ES-I3 (cell line): ENCODE measurements around the gene ABHD6.

ENCODE experiments used
- H3K36me3 ChIP-seq: 2 replicates; pipeline ENCODE4 v1.6.1; 2013; ENCODE audit warnings: mild to moderate bottlenecking, low read length, control low read depth, moderate library complexity; ENCODE audit not compliant: insufficient read depth
- H3K4me1 ChIP-seq: 2 replicates; pipeline ENCODE4 v1.6.1; 2013; ENCODE audit warnings: mild to moderate bottlenecking, control low read depth, low read length; ENCODE audit not compliant: insufficient read depth
- H3K9ac ChIP-seq: 2 replicates; pipeline ENCODE4 v1.6.1; 2013; ENCODE audit warnings: low read depth, mild to moderate bottlenecking, low read length, moderate library complexity
- H3K9me3 ChIP-seq: 2 replicates; pipeline ENCODE4 v1.6.1; 2013; ENCODE audit warnings: mild to moderate bottlenecking, low read length, moderate library complexity; ENCODE audit not compliant: control insufficient read depth, insufficient read depth

Gene ABHD6

DNA sequence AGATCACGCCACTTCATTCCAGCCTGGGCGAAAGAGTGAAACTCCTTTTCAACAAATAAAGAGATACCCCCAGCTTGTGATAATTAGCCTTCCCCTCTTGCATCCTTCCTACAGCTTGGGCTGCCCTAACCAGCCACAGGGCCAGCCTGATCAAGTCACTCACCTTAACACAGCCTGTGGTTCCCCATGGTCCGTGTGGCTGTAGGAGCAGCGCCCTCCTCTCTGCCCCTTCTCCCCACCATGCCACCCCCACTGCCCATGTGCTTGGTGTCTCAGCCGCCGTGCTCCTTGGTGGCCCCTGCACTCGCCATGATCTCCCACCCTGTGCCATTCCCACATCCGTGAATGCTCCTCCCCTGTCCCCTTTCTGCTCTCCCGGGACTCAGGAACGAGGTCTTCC is 55.3 kb downstream of the ABHD6 start:
- Histone ChIP-seq H3K36me3 (no peaks in the 10 kb centered on the region), H3K4me1 (no peaks in the 10 kb centered on the region), H3K9me3 (peaks cover 5% of the 10 kb centered on the region; the same call in 1 of the 2 replicates), H3K9ac (no peak overlapping the region)

DNA sequence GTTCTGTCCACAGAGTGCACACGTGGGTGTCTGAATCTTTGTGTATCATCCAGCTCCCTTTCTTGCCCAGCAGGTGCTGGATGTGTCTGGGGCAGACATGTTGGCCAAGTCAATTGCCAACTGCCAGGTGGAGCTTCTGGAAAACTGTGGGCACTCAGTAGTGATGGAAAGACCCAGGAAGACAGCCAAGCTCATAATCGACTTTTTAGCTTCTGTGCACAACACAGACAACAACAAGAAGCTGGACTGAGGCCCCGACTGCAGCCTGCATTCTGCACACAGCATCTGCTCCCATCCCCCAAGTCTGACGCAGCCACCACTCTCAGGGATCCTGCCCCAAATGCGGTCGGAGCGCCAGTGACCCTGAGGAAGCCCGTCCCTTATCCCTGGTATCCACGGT is 55.9 kb downstream of the ABHD6 start:
- H3K4me1 ChIP-seq = no peaks in the 10 kb centered on the region
- H3K9ac ChIP-seq = no peak overlapping the region
- no peaks in the 10 kb centered on the region for H3K36me3 ChIP-seq
- peaks cover 5% of the 10 kb centered on the region; the same call in 1 of the 2 replicates for H3K9me3 ChIP-seq

DNA sequence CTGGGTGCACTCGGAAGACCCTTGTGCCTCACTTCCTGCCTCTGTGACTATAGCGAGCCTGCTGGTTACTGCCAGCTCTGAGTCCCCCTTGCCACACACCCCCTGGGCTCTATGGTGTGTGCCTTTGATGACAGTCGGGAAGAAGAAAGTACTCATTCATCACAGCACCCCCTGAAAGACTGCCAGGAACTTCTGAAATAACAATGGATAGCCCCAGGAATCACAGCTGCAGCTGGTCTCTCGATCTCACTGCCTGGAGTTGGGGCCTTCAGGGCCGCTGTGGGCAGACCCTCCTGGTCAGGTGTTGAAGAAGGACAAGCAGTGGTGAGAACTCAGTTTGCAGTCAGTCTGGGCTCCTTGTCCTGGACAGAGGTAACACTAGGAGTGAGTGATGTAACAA is 58.7 kb downstream of the ABHD6 start:
- H3K36me3 ChIP-seq = no peaks in the 10 kb centered on the region

DNA sequence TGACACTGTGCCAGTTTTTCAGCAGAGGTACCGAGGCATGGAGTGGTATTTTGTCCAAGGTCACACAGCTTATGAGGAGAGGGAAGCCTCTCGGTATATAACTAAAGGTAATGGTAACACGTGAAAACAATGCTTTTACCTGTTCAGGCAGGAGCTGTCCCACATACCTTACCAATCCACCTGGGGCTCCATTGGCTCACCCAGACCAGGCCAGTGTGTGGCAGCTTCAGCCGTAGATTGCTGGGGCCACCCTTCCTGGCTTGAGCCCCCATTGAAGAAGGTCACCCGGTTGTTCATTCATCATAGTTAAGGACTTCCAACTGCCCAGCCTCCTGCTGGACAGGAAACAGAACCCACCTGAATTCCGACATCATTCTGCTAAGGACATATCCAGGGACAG is 59.3 kb downstream of the ABHD6 start:
- H3K9me3 ChIP-seq = peaks cover 5% of the 10 kb centered on the region; the same call in 1 of the 2 replicates
- H3K4me1 ChIP-seq = no peaks in the 10 kb centered on the region
- no peak overlapping the region for H3K9ac ChIP-seq
- no peaks in the 10 kb centered on the region for H3K36me3 ChIP-seq

More for the DNA sequence above, 58.7 kb downstream of the ABHD6 start:
- Histone ChIP-seq H3K9ac (no peak overlapping the region), H3K4me1 (no peaks in the 10 kb centered on the region), H3K9me3 (peaks cover 5% of the 10 kb centered on the region; the same call in 1 of the 2 replicates)

DNA sequence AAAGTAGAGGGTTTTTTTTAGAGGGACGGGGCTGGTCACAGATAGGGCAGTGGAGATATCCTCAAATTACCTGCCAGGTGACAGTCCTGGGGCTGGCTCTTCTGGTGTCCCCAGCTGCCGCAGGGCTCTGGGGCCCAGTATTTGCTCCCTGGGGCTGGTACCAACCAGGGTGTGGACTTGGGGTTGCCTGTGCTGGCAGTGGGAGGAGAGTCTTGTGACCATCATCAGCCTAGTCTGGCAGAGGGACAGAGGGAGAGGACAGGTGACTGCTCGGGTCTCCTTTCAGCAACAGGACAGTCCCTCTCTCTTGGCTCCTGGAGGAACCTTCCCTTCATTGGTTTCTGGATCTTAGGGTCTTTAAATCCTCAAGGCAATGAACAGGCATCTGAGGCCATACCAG is 60.6 kb downstream of the ABHD6 start:
- no peaks in the 10 kb centered on the region for H3K36me3 ChIP-seq
- H3K9ac ChIP-seq = no peak overlapping the region
- no peaks in the 10 kb centered on the region for H3K4me1 ChIP-seq
- H3K9me3 ChIP-seq = peaks cover 5% of the 10 kb centered on the region; the same call in 1 of the 2 replicates

DNA sequence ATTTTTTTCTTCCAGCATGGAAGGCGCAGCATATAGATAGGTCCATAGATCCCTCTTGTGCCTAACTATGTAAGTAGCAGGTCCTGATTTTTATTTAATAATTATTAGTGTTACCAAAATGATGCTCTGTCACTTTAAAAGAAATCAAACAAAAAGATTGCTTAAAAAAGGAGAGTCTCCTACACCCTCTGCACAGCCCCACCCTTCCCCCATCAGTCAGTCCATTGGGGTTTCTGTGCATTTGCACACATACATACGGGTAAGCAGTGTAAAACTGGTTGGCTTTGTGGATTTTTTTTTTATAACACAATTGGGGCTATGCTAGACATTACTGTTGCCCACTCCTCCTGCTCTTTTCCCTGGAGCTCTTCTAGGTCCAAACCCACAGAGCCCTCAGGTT is 61.5 kb downstream of the ABHD6 start:
- Histone ChIP-seq H3K36me3 (no peaks in the 10 kb centered on the region), H3K4me1 (no peaks in the 10 kb centered on the region), H3K9ac (no peak overlapping the region), H3K9me3 (peaks cover 5% of the 10 kb centered on the region; the same call in 1 of the 2 replicates)

DNA sequence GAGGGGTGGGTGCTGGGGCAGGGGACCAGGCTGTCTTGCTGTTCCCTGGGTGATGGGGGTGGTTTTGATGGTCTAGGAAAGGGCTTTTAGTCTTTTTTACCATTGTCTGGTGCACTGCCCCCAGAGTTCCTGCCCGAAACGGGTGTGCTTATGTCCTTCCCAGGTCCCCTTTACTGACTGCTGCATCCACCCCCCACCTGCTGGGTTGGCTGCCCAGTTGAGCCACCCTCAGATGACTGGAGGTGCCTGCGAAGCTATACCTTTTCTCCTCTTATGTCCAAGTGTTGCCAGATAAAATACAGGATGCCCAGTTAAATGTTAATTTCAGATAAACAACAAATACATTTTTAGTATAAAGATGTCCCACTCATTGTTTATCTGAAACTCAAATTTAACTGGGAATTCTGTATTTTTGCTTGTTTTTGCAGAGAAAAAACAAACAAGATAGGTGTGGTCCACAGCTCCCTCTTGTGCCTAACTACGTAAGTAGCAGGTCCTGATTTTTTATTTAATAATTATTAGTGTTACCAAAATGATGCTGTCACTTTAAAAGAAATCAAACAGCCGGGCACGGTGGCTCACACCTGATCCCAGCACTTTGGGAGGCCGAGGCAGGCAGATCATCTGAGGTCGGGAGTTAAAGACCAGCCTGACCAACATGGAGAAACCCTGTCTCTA is 62.4 kb downstream of the ABHD6 start:
- H3K9ac ChIP-seq = no peak overlapping the region
- H3K9me3 ChIP-seq = peaks cover 5% of the 10 kb centered on the region; the same call in 1 of the 2 replicates
- H3K36me3 ChIP-seq = no peaks in the 10 kb centered on the region
- H3K4me1 ChIP-seq = no peaks in the 10 kb centered on the region

DNA sequence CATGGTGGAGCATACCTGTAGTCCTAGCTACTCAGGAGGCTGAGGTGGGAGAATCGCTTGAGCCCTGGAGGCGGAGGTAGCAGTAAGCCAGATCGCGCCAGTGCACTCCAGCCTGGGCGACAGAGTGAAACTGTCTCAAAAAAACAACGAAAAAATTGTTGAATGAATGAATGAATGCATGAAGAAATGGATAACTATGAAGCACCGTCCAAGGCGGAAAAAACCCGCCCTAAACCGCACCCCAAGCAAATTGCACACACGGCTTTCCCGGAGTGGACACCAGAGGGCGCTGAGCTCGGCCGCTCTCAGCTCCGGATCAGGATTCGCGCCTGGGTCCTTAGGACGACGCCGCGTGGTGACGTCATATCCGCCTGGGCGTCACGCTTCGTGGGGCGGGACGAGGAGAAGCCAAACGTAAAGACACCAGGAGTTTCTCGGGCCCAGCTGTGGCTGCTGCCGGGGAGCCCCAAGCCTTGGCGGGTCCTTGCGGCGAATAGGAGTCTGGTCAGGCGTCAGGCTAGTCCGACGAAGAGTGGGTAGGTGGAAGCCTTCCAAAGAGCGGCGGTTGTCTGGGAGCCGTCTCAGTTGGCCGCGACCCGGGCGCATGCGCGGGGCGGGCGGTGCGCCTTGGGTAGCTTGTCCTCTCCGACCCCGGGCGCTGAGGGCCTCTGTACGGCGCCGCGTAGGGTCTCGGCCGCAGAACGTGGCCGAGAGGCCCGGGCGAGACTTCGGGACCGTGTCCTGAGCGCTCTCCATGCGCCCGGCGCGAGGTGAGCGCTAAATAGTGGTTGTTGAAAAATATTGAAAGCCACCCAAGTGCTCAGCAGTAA is 68.5 kb downstream of the ABHD6 start, which contains the start of the genes HTD2 and RPP14:
Gene HTD2, plus strand, starts transcription at position 639 of the 830 bp plus-strand sequence. CDS start 11,094 bp downstream, outside the sequence.
Gene RPP14, plus strand, starts transcription at position 364 of the 830 bp plus-strand sequence. CDS start 4,085 bp downstream, outside the sequence.
- peak within 1 kb of the TSS; percentile 87 for H3K9ac ChIP-seq
- H3K4me1 ChIP-seq = peaks cover 5% of the 10 kb centered on the region
- peaks cover 7% of the 10 kb centered on the region for H3K36me3 ChIP-seq

DNA sequence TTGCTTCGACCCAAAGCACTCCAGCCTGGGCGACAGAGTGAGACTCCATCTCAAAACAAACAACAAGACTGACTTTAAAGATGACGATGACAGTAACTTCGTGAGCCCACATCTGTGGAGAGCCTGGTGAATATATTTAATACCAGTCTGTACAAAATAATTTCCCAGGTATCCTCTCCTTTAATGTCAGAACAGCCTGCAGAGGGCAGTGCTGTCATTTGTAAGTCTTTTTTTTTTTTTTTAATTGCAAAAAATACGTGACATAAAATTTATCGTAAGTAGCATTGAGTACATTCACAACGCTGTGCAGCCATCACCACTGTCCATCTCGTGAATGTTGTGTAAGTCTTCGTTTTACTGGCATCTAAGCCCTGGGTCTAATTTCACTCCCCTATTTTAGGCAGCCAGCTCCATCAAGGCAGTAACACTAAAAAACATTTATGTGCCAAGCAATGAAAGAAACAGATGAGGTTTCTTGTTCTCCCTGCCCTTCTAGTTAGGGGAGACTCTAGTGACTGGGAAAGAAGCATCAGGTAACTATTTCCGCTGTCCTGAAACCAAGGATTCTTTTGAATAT is 70.1 kb downstream of the ABHD6 start:
- Histone ChIP-seq H3K4me1 (peaks cover 5% of the 10 kb centered on the region), H3K36me3 (peaks cover 14% of the 10 kb centered on the region)

More for the DNA sequence above, 68.5 kb downstream of the ABHD6 start, which contains the start of the genes HTD2 and RPP14:
- no peaks in the 10 kb centered on the region; the same call in 1 of the 2 replicates for H3K9me3 ChIP-seq

DNA sequence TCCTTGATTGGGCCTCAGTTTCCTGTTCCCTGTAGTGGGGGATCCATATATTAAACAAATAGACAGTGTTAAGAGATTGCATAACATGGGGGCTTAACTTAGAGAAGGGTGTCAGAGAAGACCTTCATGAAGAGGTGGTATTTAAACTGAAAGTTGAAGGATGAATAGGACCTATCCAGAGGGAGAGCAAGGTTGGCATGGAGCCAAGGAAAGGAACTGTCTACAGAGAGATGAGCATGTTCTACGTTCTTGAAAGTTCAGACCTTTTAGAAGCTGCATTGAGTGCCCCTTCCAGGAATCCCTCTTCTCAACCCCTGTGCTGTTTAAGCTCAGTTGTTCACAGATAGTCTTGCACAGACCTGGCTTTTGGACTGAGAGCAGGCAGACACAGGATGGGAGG is 71.1 kb downstream of the ABHD6 start:
- no peak overlapping the region for H3K9ac ChIP-seq
- H3K36me3 ChIP-seq = peaks cover 17% of the 10 kb centered on the region
- no peaks in the 10 kb centered on the region for H3K9me3 ChIP-seq
- H3K4me1 ChIP-seq = peaks cover 5% of the 10 kb centered on the region

More for the DNA sequence above, 70.1 kb downstream of the ABHD6 start:
- peak overlapping the region; percentile 87; the same call in 1 of the 2 replicates for H3K9ac ChIP-seq
- H3K9me3 ChIP-seq = no peaks in the 10 kb centered on the region

DNA sequence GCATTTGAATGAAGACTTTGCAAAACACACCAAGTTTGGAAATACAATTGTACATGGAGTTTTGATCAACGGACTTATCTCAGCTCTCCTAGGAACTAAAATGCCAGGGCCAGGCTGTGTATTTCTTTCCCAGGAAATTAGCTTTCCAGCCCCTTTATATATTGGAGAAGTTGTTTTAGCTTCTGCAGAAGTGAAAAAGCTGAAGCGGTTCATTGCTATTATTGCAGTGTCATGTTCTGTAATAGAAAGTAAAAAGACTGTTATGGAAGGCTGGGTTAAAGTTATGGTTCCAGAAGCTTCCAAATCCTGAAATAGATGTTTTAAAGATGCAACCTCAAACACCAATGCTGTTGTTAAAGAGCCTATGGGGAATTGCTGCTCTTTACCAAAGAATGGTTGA is 80.2 kb downstream of the ABHD6 start:
- peaks cover 23% of the 10 kb centered on the region for H3K36me3 ChIP-seq
- no peak overlapping the region for H3K9ac ChIP-seq
- H3K4me1 ChIP-seq = peaks cover 15% of the 10 kb centered on the region
- no peaks in the 10 kb centered on the region for H3K9me3 ChIP-seq

DNA sequence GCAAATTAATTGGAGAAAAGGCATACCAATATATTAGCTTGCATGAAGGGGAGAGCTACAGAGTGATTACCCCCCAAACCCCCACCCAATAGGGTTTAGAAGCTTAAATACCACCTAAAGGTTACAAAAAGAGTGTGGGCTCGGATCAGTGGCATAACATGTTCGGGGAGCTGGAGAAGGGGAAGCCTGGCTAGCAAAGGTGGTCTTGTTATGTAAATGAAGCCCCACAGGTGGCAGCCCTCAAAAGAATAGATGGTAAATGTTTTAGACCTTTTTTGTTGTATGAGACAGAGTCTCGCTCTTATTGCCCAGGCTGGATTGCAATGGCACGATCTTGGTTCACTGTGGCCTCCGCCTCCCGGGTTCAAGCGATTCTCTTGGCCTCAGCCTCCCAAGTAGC is 84.2 kb downstream of the ABHD6 start:
- Histone ChIP-seq H3K9ac (0 out of 2 replicates have a peak overlapping the region, but pooled peaks have one; percentile 0), H3K36me3 (peaks cover 13% of the 10 kb centered on the region), H3K9me3 (no peaks in the 10 kb centered on the region), H3K4me1 (peaks cover 15% of the 10 kb centered on the region)

DNA sequence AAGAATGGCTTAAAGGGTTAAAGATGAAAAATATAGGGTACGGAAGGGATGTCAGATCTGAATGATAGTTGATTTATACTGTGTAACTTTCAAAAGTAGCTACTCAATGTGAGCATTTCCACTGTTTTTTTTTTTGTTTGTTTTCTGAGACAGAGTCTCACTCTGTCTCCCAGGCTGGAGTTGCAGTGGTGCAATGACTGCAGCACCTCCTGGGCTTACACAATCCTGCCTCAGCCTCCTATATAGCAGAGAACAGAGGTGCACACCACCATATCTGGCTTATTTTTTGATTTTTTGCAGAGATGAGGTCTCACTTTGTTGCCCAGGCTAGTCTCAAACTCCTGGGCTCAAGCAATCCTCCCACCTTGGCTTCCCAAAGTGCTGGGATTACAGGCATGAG is 85.2 kb downstream of the ABHD6 start:
- peaks cover 15% of the 10 kb centered on the region for H3K4me1 ChIP-seq
- H3K9ac ChIP-seq = no peak overlapping the region
- H3K36me3 ChIP-seq = peaks cover 7% of the 10 kb centered on the region
- no peaks in the 10 kb centered on the region for H3K9me3 ChIP-seq
